GM12875 (cell line): Measurements from ENCODE around the gene C6orf136.

Experiments used
- H3K4me3 ChIP-seq: one replicate; pipeline ENCODE4 v1.5.1; 2011; ENCODE audit warnings: low read depth, low read length, control low read depth
- CTCF ChIP-seq: IDR thresholded peaks from 2 replicates; pipeline ENCODE4 v1.5.1; 2011; ENCODE audit warnings: low read depth, mild to moderate bottlenecking, control low read depth, inconsistent platforms, low read length, moderate library complexity, borderline replicate concordance; ENCODE audit not compliant: insufficient read depth

The C6orf136 gene

GRCh38 chr6:30691208-30691847, 44.4 kb downstream of the C6orf136 start:
- H3K4me3 ChIP-seq, result peak overlapping the region; percentile 48
- no peak for TF ChIP-seq CTCF

- TF ChIP-seq CTCF, result no peak
- no peak overlapping the region for H3K4me3 ChIP-seq
Observed at GRCh38 chr6:30696432-30696831, 49.5 kb downstream of the C6orf136 start.

GRCh38 chr6:30700340-30700739, 53.4 kb downstream of the C6orf136 start:
- no peak overlapping the region for H3K4me3 ChIP-seq
- TF ChIP-seq CTCF, result no peak
